Epidermal melanocyte (primary cell): ENCODE data around the gene PLEKHM3.
"Not testable (repeated sequence)": the region's sequence is repeated elsewhere in the genome, so short reads cannot be mapped to it uniquely, and the experiment has no call there.

Source experiments
- DNase-seq: peaks from one replicate; pipeline ENCODE4 v3.0.0; 2011; ENCODE audit warnings: low spot score; ENCODE audit not compliant: insufficient read length

PLEKHM3 gene

DNA sequence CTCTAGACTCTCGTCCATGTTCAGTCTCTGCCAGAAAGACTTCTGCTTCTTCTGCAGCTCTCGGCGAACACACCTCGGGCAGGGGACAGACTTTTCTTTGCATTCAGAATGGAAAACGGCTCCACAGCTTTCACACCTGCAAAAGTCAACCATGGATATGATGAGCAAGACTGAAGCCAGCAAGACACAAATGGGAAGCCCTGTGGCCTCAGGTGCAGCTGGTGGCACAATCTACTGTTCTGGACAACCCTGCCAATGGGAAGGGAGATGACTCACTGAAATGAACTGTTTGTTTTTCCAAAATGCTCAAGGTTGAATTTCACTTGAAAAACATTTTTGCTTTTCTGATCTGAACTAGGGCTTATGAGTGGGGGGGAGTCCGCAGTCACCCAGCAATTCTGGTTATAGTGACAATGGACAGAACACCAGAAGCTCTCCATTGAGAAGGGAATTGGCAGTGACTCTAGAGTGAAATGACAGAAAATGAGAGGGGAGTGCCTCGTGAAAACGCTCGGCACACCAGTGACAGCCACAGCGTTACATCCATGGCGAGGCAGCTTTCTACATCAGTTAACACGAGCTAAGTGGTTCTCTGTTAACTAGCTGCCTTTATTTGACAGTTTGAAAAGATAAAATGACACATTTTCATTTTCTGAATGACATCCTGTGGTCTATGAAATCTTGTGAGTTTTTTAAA, 196.8 kb downstream of the PLEKHM3 start:
- no peak for DNase-seq

DNA sequence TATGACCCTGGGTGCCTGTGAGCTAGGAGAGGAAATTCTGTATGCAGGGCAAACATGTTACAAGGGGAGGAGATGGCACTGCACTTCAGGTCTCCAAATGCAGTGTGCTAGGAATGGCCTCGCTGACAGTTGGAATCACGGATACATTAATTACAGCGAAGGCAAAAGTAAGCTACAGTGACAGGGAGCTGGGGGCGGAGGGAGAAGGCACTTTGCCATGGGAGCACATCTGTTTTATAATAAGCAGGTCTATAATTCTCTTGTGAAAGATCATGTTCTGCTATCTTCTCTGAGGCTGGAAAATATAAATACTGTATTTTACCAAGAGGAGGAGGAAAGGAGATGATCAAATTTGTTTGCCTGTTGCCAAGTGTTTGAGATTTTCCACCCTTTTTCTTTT, 199.3 kb downstream of the PLEKHM3 start:
- no peak for DNase-seq

DNA sequence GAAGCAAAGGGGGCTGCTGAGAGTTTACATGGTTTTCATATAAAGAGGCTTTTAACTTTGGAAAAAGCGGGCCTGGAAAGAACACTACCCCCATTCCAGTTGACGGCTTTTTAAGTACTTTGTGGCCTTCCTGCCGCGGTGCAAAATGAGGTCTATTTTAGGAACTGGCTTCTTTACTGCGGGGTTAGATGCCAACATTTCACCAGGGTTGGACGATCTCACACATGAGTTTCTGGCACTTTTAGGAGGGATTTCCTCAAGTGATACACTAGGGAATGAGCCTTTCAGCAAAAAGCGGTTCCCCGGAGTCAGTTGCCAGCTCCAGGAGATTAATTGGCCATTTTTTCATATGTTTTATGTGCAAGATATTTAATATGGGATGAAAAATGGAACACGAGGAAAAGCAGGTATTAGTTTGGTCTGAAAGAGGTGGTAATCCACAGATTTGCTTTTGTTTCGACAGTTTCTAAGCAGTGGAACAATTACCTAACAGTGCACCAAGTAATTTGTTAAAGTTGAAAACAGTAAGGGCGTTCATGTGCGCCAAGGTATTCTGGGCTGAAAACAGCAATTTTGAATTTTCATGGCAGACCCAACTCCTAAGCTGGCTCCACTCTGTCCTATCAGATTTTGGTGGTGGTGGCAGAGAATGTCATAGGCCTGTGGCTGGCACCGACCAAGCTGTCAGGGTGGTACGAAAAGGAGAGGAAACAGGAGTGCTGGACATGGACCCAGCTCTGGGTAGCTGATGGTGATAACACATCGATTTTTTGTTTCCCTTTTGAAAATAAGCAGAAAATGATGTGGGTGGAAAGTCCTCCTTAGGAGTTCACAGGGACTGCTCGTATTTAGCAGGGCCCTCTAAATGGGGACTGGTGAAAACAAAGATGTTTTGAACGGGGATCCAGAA, 200.0 kb downstream of the PLEKHM3 start:
- DNase-seq: no peak

DNA sequence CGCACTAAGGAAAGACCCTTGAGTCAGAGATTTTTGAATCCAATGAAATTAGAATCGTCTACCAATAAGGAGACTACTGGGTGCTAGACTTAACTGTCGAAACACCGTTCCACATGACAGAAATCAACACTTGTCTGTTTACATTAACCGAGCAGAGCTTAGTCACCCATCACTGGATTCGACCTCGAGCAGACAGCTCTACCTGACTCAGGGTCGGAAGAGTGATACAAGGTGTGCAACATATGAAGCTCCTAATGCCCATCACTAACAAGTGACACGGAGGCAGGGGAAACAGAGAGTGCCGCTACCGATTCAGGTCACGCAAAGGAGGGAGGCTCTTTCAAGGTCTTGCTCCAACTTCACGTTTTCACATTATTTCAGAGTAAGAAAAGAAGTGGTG, 201.5 kb downstream of the PLEKHM3 start:
- no peak for DNase-seq

DNA sequence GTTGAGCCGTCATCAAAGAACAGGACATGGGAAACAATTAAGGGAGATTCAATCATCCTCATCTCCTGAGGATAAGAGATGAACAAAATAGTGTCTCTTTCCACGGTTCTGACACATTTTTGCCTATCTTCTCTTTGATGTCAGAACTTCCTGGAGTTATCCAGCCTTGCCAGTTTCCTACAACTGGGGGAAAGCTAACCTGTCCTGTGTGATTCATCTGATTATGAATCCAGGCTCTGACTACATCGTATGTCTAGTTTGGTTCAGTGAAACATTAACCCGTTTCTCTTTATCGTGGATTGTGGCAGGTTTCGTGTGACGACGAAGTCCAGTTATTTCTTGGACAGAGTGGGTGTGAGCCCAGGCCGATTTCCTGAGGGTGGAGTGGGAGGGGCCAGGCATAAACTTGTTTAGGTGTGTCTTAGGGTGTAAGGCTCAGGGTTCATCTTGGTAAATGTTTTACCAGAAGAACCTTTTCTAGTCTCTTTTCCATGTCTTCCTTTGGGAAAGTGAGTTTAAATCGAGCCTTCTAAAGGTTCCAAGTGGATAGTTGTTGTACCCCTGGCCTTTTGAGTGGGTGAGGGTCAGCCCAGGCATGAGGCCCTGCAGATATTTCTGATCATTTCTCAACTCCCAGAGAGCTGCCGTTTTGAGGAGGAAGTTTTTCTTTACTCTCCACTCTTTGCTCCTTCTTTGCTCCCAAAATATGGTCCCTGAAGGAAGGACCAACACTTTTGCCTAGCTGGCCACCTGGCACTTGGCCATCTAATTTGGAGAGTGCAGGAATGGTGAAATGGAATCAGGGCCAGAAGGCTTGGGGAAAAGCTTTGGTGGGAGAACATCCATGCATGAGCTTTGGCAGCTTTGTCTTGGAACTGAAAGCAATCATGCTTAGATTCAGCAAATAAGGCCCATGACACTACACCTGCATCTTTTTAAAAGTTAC, 205.2 kb downstream of the PLEKHM3 start:
- no peak for DNase-seq

DNA sequence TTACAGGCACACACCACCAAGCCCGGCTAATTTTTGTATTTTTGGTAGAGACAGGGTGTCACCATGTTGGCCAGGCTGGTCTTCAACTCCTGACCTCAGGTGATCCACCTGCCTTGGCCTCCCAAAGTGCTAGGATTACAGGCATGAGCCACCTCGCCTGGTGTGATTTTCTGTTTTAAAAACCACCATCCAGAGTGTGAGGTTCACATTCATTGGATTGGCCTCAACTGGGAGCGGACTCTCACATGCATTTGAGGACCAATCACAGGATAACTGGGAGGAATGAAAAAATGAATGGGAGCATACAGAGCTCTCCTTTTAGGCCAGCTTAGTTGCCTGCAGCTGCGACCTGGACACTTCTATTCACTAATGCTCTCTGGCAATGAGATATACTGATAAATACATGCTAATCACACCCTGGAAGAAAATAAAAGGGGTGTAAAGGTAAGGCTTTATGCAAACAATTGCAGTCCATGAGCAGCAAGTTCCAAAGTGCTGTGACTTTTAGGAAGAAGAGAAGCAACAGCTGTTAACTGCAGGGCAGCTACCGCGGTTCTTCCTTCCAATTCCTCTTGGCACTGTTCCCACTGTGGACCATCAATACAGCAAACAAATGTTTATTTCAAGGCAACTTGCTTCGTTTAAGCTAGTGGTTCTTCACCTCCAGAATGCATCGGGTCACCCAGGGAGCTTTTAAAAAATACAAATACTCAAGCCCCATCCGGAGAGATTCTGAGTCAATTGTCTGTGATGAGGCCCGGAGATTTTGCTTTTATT, 206.1 kb downstream of the PLEKHM3 start:
- DNase-seq: no peak

- no peak for DNase-seq
These were observed 208.8 kb downstream of the PLEKHM3 start for GRCh38 chr2:207816546-207816945.

DNA sequence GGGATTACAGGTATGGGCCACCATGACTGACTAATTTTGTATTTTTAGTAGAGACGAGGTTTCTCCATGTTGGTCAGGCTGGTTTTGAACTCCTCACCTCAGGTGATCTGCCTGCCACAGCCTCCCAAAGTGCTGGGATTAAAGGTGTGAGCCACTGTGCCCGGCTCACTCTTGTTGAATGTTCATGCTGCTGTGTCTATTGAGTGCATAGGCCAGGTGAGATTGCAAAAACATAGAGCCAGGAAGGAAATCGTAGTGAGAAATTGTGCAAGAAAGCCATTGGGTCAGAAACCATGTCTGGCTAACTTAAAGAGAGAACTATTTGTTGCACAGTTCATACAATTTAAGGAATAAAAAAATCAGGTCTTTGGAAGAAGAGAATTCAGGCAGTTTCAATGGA, 210.1 kb downstream of the PLEKHM3 start:
- DNase-seq: no peak

DNA sequence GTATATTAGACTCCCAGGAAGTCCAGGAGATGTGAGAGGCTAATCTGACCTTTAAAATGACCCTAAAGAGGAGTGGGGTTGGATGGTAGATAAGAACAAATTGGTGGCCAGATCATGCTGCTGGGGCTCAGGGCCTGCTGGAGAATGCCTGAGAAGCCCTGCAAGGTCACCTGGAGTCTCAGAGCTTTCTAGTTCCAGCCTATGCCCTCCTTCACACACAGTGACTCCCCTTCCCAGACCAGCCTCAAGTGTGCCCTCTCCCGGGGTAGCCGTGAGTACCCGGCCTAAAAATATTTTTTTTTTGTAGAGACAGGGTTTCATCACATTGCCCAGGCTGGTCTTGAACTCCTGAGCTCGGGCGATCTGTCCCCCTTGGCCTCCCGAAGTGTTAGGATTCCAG, 211.4 kb downstream of the PLEKHM3 start:
- no peak for DNase-seq

DNA sequence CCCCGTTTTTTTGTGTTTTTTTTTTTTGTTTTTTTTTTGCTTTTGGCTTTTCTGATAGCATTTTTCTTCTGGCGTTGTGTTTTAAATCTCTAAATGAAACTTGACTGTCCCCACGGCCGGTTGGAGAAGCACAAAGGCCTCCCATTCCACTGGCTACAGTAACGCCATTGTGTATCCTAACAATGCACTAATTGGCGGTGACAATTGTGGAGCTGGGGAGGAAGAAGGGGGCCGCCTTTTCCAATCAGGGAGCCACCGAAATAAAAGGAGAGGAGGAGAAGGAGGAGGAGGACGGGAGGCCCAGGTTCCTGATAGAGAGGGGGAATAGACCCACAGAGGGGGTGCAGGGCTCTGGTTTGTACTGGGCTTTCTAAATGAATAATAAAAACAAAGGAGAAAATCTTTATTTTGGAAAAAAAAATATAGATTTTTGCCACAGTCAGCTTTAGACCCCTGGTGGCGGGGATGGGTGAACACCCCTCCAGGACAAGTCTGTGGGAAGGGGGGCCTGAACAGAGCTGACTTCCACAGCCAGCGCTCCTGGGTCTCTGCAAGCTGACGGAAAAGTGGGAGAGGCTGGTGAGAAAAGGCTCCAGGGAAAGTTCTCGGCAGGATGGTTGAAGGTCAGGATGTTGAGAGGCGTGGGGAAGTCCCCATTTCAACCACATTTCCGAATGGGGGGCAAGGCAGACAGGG, 212.0 kb downstream of the PLEKHM3 start:
- no peak for DNase-seq

GRCh38 chr2:207812726-207813080, 212.6 kb downstream of the PLEKHM3 start:
- DNase-seq: no peak

DNA sequence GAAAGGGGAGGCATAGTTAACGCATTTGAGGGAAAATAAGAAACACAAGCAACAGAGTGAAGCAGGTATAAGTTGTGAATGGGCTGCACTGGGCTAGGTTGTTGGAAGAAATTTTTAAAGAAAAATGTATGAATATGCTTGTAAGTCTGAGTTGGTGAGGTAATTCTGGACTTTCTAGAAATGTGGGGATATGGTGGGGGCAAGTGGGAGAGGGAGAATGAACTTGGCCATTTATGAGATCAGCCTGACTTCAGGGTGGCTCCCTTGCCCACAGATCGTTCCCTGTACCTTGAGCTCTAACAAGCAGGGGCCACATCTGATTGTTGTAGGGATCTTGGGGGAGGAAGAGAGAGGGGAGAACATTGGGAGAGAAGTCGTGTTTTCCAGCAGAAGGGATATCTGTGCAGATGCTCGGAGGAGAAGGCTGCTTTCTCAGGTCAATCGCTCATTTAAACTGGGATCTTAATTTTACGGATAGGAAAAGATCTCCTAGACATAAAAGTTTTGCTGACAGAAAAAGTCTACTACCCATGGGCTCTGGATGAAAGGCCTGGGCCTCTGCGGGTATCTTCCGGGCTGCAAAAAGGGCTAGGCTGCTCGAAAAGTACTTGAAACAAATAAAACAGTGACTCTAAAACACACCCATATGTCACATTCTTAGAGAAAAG, 213.1 kb downstream of the PLEKHM3 start:
- no peak for DNase-seq

DNA sequence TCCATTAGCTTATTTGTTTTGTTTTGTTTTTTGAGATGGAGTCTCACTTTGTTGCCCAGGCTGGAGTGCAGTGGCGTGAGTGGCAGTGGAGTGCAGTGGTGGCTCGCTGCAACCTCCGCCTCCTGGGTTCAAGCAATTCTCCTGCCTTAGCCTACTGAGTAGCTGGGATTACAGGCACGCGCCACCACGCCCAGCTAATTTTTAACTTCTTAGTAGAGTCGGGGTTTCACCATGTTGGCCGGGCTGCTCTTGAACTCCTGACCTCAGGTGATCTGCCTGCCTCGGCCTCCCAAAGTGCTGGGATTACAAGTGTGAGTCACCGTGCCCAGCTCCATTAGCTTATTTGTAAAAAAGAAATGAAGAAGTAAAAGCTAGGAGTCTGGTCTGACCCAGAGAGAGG, 213.7 kb downstream of the PLEKHM3 start:
- DNase-seq: not testable (repeated sequence)

- DNase-seq: no peak
These were observed 215.0 kb downstream of the PLEKHM3 start for GRCh38 chr2:207810200-207810788.

DNA sequence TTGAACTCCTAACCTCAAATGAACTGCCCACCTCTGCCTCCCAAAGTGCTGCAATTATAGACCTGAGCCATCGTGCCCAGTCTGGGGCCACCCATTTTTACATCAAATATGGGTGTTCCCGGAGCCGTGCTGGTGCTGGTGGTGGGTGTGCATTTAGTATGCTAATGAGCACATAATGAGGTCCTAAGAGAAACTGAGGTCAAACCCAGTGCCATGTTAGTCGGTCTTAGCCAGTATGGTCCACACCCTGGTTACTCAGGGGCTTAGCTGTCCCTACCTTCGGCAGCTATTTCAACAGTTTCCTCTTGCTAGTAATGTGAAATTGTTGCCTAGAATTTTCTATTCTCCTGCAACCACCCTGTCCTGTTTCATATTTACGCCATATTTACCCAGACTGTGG, 217.2 kb downstream of the PLEKHM3 start:
- DNase-seq: no peak

DNA sequence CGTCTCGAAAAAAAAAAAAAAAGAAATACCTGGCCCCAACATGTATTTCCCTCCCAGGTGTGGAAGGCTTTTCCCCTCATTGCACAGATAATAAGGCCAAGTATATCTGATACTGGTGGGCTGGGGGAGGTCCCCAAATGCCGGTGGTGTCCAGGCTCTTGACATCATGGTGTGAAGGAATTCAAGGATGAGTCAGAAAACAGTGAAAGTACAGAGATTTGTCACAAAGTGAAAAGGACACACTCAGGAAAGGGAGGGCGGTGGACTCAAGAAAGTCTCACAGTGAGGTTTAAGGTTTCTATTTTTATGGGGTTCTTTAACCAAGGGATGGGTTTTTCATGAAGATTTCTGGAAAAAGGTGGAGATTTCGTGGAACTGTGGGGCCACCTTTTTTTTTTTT, 217.8 kb downstream of the PLEKHM3 start:
- no peak for DNase-seq

DNA sequence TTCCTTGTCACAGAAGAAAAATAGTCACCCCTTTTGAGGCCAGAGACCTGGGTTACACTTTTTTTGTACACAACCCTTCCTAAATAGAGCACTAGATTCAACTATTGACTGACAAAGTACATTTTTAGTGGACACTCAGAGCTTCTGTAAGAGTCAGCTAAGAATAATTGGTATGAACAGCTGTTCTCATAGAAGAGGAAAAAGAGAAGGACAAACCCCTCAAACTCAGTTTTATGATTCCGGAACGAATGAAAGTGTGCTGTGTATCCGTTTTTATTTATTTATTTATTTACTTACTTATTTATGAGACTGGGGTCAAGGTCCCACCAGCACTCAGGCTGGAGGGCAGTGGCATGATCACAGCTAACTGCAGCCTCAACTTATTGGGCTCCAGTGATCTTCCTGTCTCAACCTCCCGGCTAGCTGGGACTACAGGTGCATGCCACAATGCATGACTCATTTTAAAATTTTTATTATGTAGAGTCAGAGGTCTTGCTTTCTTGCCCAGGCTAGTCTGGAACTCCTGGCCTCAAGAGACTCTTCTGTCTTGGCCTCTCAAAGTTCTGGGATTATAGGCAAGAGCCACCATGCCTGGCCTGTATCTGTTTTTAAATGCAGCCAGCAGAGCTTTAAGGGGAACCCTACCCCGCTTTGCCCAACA, 219.6 kb downstream of the PLEKHM3 start:
- DNase-seq: no peak

- no peak for DNase-seq
These were observed 222.7 kb downstream of the PLEKHM3 start for GRCh38 chr2:207802650-207803049.

DNA sequence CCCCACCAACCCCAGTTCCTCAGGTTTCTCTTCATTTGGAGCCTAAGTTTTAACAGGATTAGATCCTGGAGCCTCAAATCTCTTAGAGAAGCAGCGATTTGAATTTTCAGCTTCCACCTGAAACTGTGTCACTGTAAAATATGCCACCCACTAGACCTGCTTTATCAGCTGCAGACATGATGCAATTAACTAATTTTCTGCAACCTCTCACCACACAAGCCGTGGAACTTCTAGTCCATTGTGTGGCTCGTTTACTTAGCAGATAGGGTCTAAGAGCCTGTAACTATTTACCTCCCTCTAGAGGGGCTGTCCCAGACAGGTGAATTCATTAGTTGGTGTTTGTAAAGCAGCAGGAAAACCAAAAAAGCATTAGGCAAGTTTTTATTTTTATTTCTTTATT, 224.1 kb downstream of the PLEKHM3 start:
- no peak for DNase-seq
